H1 (cell line): ENCODE results near the gene SRPK3. TPM values are rescaled to one million over a fixed set of nuclear protein-coding genes. Genes with fewer than 3 reads are reported as not detected.

Source experiments
- CTCF ChIA-PET: fragments of 300-600 bp; sonication (Branson Sonifier 250); formaldehyde crosslinking; loops from one replicate; lab custom pipeline; 2021; ENCODE audit not compliant: partially characterized antibody; lab: Charles Lee
- POLR2A ChIA-PET: fragments of 300-600 bp; sonication (Branson Sonifier 250); formaldehyde crosslinking; loops from one replicate; lab custom pipeline; 2021; ENCODE audit warnings: inconsistent platforms; ENCODE audit not compliant: partially characterized antibody; lab: Charles Lee
- DNase-seq, 2 experiments: peaks; one replicate each; pipeline versions ENCODE4 v3.0.0 to v3.0.0-alpha.2; 2010 to 2022; ENCODE audit warnings: low spot score in 2 of 2, low read depth in 1 of 2, mixed read lengths in 1 of 2
- FAIRE-seq: peaks from 2 replicates; lab custom pipeline; 2011; peaks lifted over from hg19 to GRCh38; lab: Jason Lieb, UNC
- H2AFZ ChIP-seq: 2 replicates; pipeline ENCODE4 v1.8.1; 2012; ENCODE audit warnings: low read length, inconsistent platforms
- H2AK5ac ChIP-seq: 2 replicates; pipeline ENCODE4 v1.6.1; 2013; ENCODE audit warnings: low read depth, low read length
- H2BK120ac ChIP-seq: replicated peaks from 2 replicates; pipeline ENCODE3; 2013; ENCODE audit warnings: low read depth, low read length, inconsistent platforms
- H2BK12ac ChIP-seq: 2 replicates; pipeline ENCODE4 v1.6.1; 2013; ENCODE audit warnings: low read depth, low read length
- H2BK15ac ChIP-seq: 2 replicates; pipeline ENCODE4 v1.6.1; 2013; ENCODE audit warnings: low read length
- H2BK20ac ChIP-seq: 2 replicates; pipeline ENCODE4 v1.6.1; 2013; ENCODE audit warnings: low read length
- H2BK5ac ChIP-seq: 2 replicates; pipeline ENCODE4 v1.6.1; 2013; ENCODE audit warnings: low read depth, low read length
- H3K14ac ChIP-seq: 2 replicates; pipeline ENCODE4 v1.6.1; 2013; ENCODE audit warnings: inconsistent platforms; ENCODE audit not compliant: insufficient read length
- H3K18ac ChIP-seq: 2 replicates; pipeline ENCODE4 v1.6.1; 2013; ENCODE audit warnings: low read length; ENCODE audit errors: extremely low read depth
- H3K23ac ChIP-seq: 2 replicates; pipeline ENCODE4 v1.6.1; 2013; ENCODE audit warnings: inconsistent platforms; ENCODE audit not compliant: insufficient read length
- H3K23me2 ChIP-seq: 2 replicates; pipeline ENCODE4 v1.6.1; 2013; ENCODE audit warnings: low read depth, low read length
- H3K27ac ChIP-seq: 2 replicates; pipeline ENCODE4 v1.6.1; 2011; ENCODE audit warnings: low read depth, low read length, inconsistent platforms
- H3K27me3 ChIP-seq, 4 experiments: replicated peaks in 1 of 4; 1 replicate in 1 of 4; 2 replicates in 3 of 4; pipeline versions ENCODE4 v1.6.1 to v1.8.1; 2011 to 2013; ENCODE audit warnings: low read length in 3 of 4, mild to moderate bottlenecking in 3 of 4, inconsistent platforms in 2 of 4, mixed read lengths in 2 of 4, moderate library complexity in 1 of 4; ENCODE audit not compliant: control insufficient read depth in 3 of 4, insufficient read depth in 3 of 4; ENCODE audit errors: extremely low read depth in 1 of 4
- H3K36me3 ChIP-seq, 4 experiments: 2 replicates each; pipeline versions ENCODE4 v1.6.1 to v1.8.1; 2011 to 2013; ENCODE audit warnings: mild to moderate bottlenecking in 4 of 4, low read length in 3 of 4, moderate library complexity in 2 of 4, control low read depth in 1 of 4, inconsistent platforms in 1 of 4; ENCODE audit not compliant: insufficient read depth in 4 of 4, control insufficient read depth in 2 of 4
- H3K4ac ChIP-seq: replicated peaks from 2 replicates; pipeline ENCODE3; 2013; ENCODE audit warnings: low read length, low read depth, mixed read lengths, inconsistent platforms; ENCODE audit not compliant: insufficient read length
- H3K4me1 ChIP-seq, 4 experiments: replicated peaks in 1 of 4; 1 replicate in 1 of 4; 2 replicates in 3 of 4; pipeline versions ENCODE4 v1.6.1 to v1.8.1; 2011 to 2013; ENCODE audit warnings: low read length in 3 of 4, inconsistent platforms in 2 of 4, mixed read lengths in 1 of 4; ENCODE audit not compliant: insufficient read depth in 4 of 4, control insufficient read depth in 3 of 4
- H3K4me2 ChIP-seq, 2 experiments: 2 replicates each; pipeline versions ENCODE4 v1.6.1 to v1.8.1; 2011 to 2013; ENCODE audit warnings: low read depth in 2 of 2, low read length in 2 of 2, control low read depth in 1 of 2, inconsistent platforms in 1 of 2, mild to moderate bottlenecking in 1 of 2; ENCODE audit not compliant: insufficient read depth in 1 of 2
- H3K4me3 ChIP-seq, 4 experiments: fragments of 200-600, 300-600 bp in 1 of 4; sonication (generic), shearing (Covaris generic), sonication (Bioruptor Twin) in 1 of 4; 2 replicates each; pipeline versions ENCODE4 v1.5.1 to v1.8.1; 2011 to 2016; ENCODE audit warnings: low read length in 4 of 4, low read depth in 3 of 4, control low read depth in 2 of 4, inconsistent platforms in 2 of 4, mild to moderate bottlenecking in 2 of 4, mixed read lengths in 1 of 4, moderate library complexity in 1 of 4; ENCODE audit not compliant: insufficient read depth in 2 of 4; ENCODE audit errors: extremely low read depth in 1 of 4
- H3K56ac ChIP-seq: replicated peaks from 2 replicates; pipeline ENCODE3; 2013; ENCODE audit warnings: low read depth, mild to moderate bottlenecking, mixed read lengths, low read length, inconsistent platforms; ENCODE audit not compliant: insufficient read length
- H3K79me1 ChIP-seq: 2 replicates; pipeline ENCODE4 v1.6.1; 2013; ENCODE audit warnings: low read depth, low read length, control low read depth
- H3K79me2 ChIP-seq, 2 experiments: 2 replicates each; pipeline versions ENCODE4 v1.6.1 to v1.8.1; 2012 to 2013; ENCODE audit warnings: low read length in 2 of 2, mild to moderate bottlenecking in 2 of 2, inconsistent platforms in 1 of 2; ENCODE audit not compliant: insufficient read depth in 2 of 2, control insufficient read depth in 1 of 2
- H3K9ac ChIP-seq, 4 experiments: replicated peaks in 1 of 4; 1 replicate in 1 of 4; 2 replicates in 3 of 4; pipeline versions ENCODE4 v1.6.1 to v1.8.1; 2011 to 2013; ENCODE audit warnings: low read depth in 3 of 4, low read length in 3 of 4, control low read depth in 2 of 4, mild to moderate bottlenecking in 2 of 4, moderate library complexity in 2 of 4, inconsistent platforms in 1 of 4; ENCODE audit errors: extremely low read depth in 1 of 4
- H3K9me3 ChIP-seq, 2 experiments: 2 replicates each; pipeline versions ENCODE4 v1.6.1 to v1.8.1; 2012 to 2013; ENCODE audit warnings: mild to moderate bottlenecking in 2 of 2, moderate library complexity in 2 of 2, control low read depth in 1 of 2, inconsistent platforms in 1 of 2, low read depth in 1 of 2, low read length in 1 of 2, mixed read lengths in 1 of 2; ENCODE audit not compliant: insufficient read depth in 2 of 2
- H4K20me1 ChIP-seq, 2 experiments: replicated peaks in 1 of 2; 2 replicates each; pipeline versions ENCODE3 to v1.8.1; 2011 to 2013; ENCODE audit warnings: inconsistent platforms in 2 of 2, low read length in 2 of 2, mild to moderate bottlenecking in 1 of 2; ENCODE audit not compliant: insufficient read depth in 2 of 2, control insufficient read depth in 1 of 2
- H4K5ac ChIP-seq: 2 replicates; pipeline ENCODE4 v1.6.1; 2013; ENCODE audit warnings: low read length, low read depth, mixed read lengths, inconsistent platforms; ENCODE audit not compliant: insufficient read length
- H4K8ac ChIP-seq: 2 replicates; pipeline ENCODE4 v1.8.0; 2013; ENCODE audit warnings: mild to moderate bottlenecking, moderate library complexity, low read length, inconsistent platforms; ENCODE audit not compliant: insufficient read depth; ENCODE audit errors: extremely low read depth
- H4K91ac ChIP-seq: replicated peaks from 2 replicates; pipeline ENCODE3; 2013; ENCODE audit warnings: low read length, mixed read lengths, inconsistent platforms; ENCODE audit not compliant: insufficient read length
- BACH1 ChIP-seq: IDR thresholded peaks from 2 replicates; pipeline ENCODE4 v1.6.1; 2012; ENCODE audit warnings: low read length, improper control_type of control experiment
- CBX5 ChIP-seq: fragments of 300-800, 300-1000 bp; sonication (generic); IDR thresholded peaks from 2 replicates; pipeline ENCODE4 v1.7.1; 2016; ENCODE audit warnings: antibody characterized with exemption, low read length, low read depth
- CEBPB ChIP-seq: IDR thresholded peaks from 2 replicates; pipeline ENCODE4 v1.6.1; 2012; ENCODE audit warnings: low read depth, low read length
- CTCF ChIP-seq, 3 experiments: IDR thresholded peaks; 1 replicate in 2 of 3; 2 replicates in 1 of 3; pipeline versions ENCODE4 v1.5.1 to v1.6.1; 2011; ENCODE audit warnings: low read length in 3 of 3, mild to moderate bottlenecking in 3 of 3, inconsistent platforms in 2 of 3, low read depth in 1 of 3, moderate library complexity in 1 of 3; ENCODE audit not compliant: insufficient read depth in 1 of 3; ENCODE audit errors: control extremely low read depth in 1 of 3
- EZH2 ChIP-seq: fragments of 200-600 bp; sonication (generic); IDR thresholded peaks from 2 replicates; pipeline ENCODE4 v1.7.1; 2012; ENCODE audit warnings: low read depth, mild to moderate bottlenecking, moderate library complexity, low read length, inconsistent platforms; ENCODE audit not compliant: severe bottlenecking
- NANOG ChIP-seq: IDR thresholded peaks from 2 replicates; pipeline ENCODE4 v1.6.1; 2011; ENCODE audit warnings: low read length, low read depth, mild to moderate bottlenecking, inconsistent platforms; ENCODE audit not compliant: insufficient read depth, poor library complexity, severe bottlenecking
- RBBP5 ChIP-seq: IDR thresholded peaks from 2 replicates; pipeline ENCODE4 v1.7.1; 2012; ENCODE audit warnings: low read depth, mild to moderate bottlenecking, inconsistent platforms, low read length, moderate library complexity, borderline replicate concordance
- RNF2 ChIP-seq: fragments of 200-900, 300-1000 bp; sonication (generic); IDR thresholded peaks from 2 replicates; pipeline ENCODE4 v1.7.1; 2016; ENCODE audit warnings: borderline replicate concordance, low read depth, mild to moderate bottlenecking, antibody characterized with exemption, low read length; ENCODE audit not compliant: poor library complexity, severe bottlenecking; ENCODE audit errors: missing control alignments
- WGBS, 2 experiments: shearing (Covaris generic) in 1 of 2; methylation state at CpG; one replicate each; pipeline versions ENCODE4 v1.1.6 to v1.1.7; 2013 to 2015; ENCODE audit warnings: low lambda C conversion rate in 2 of 2, mixed read lengths in 2 of 2, inconsistent platforms in 1 of 2, low coverage in 1 of 2, missing lambda C conversion rate in 1 of 2; ENCODE audit not compliant: insufficient replicate concordance in 2 of 2, insufficient coverage in 1 of 2, insufficient read length in 1 of 2; ENCODE audit errors: extremely low coverage in 1 of 2, missing lambda C conversion rate in 1 of 2; 5-methylcytosine and 5-hydroxymethylcytosine counted together
- polyA plus RNA-seq, 7 experiments: library from polyadenylated mRNA; depleted of rRNA in 3 of 7; stranded (reverse) in 5 of 7; unstranded in 2 of 7; fragments of >200 nt in 5 of 7; fragments of 200-250 nt in 2 of 7; gene quantifications; 1 replicate in 5 of 7; 2 replicates in 1 of 7; 4 replicates in 1 of 7; pipeline versions ENCODE4 v1.2.1 to v1.2.3, GENCODE V29; 2011 to 2013; ENCODE audit warnings: missing spikeins in 2 of 7, mixed read lengths in 2 of 7
- total RNA-seq: library from RNA; stranded (reverse); fragmentation: NEBNext Ultra II Directional; extraction: Animal tissue kit (Norgen Biotek cat#: 25700); gene quantifications from 2 replicates; pipeline ENCODE4 v1.2.1, GENCODE V29; 2021

The SRPK3 gene
- total and polyA plus RNA-seq, 2 of the 8 experiments (the other 6 are each of a cell fraction or from before 2014, with no cell fraction given): not detected

- Histone ChIP-seq H2BK120ac (no peak overlapping the region), H3K23me2 (no peaks in the 10 kb centered on the region), H3K18ac (no peak overlapping the region), H4K8ac (no peak overlapping the region), H3K9ac (no peak overlapping the region), H4K5ac (no peak overlapping the region), H3K9me3 (no peaks in the 10 kb centered on the region), H3K14ac (no peak overlapping the region), H3K4me1 (no peaks in the 10 kb centered on the region), H3K4me3 (no peak overlapping the region), H2BK5ac (no peak overlapping the region), H4K20me1 (no peaks in the 10 kb centered on the region), H3K79me1 (no peaks in the 10 kb centered on the region), H3K4ac (no peak overlapping the region), H3K27ac (no peak overlapping the region), H3K36me3 (no peaks in the 10 kb centered on the region), H3K56ac (no peak overlapping the region), H2BK12ac (no peak overlapping the region), H2AK5ac (no peak overlapping the region), H2AFZ (no peak overlapping the region), H3K27me3 (no peaks in the 10 kb centered on the region), H3K23ac (no peak overlapping the region), H3K79me2 (no peaks in the 10 kb centered on the region), H2BK15ac (no peak overlapping the region), H4K91ac (no peak overlapping the region), H2BK20ac (no peak overlapping the region), H3K4me2 (no peak overlapping the region)
- no peak for DNase-seq
- no peak for FAIRE-seq
- POLR2A ChIA-PET: interaction anchor here (1.6 kb wide), 1 partner anchor 26 kb away, joined by 4 read pairs; no protein-coding TSS in a partner anchor
- CTCF ChIA-PET: interaction anchor here (0.9 to 1.6 kb wide), 4 partner anchors 9 to 80 kb away, joined by 3 to 4 read pairs (median 3); no protein-coding TSS in a partner anchor
- 97% methylated on average over 5 of the region's 21 CpGs; no CpG with 5 or more reads in 1 of the 2 experiments for WGBS, 2 experiments
- no peak for TF ChIP-seq NANOG
- TF ChIP-seq RNF2: no peak
- no peak for TF ChIP-seq BACH1
- no peak for TF ChIP-seq CTCF (IDR thresholded peaks at IDR 0.05; ENCODE audit: control extremely low read depth in 1 of 3, insufficient read depth in 1 of 3, low read depth in 1 of 3, low read length in 3 of 3)
- TF ChIP-seq EZH2: no peak
- no peak for TF ChIP-seq CBX5
- TF ChIP-seq CEBPB: no peak
- TF ChIP-seq RBBP5: no peak
Measured at GRCh38 chrX:153772316-153773217, 8.3 kb upstream of the SRPK3 start.
